ENCODE measurements around the gene SPPL2B.
A peak's percentile ranks its signal among the peaks of the same experiment; 100 is the strongest.
"Not testable (repeated sequence)": the region's sequence is repeated elsewhere in the genome, so short reads cannot be mapped to it uniquely, and the experiment has no call there.

Gene SPPL2B

GRCh38 chr19:2328401-2329148, at the start of gene SPPL2B, which contains the start of gene LSM7:
TSS of gene SPPL2B (plus strand) at chr19:2328684. CDS start at chr19:2328710, 26 bp downstream.
TSS of gene LSM7 (minus strand) at chr19:2328586. CDS start at chr19:2328566, 20 bp downstream.
- DNase-seq (ENCODE audit: low read depth), result peak; percentile 91

GRCh38 chr19:2280633-2281264, 47.7 kb upstream of the SPPL2B start:
- no peak for DNase-seq (ENCODE audit: low read depth)

- DNase-seq (ENCODE audit: low read depth), result not testable (repeated sequence)
Measured at GRCh38 chr19:2281265-2282061, 47.0 kb upstream of the SPPL2B start.

- DNase-seq (ENCODE audit: low read depth), result no peak
Measured at GRCh38 chr19:2282062-2282861, 46.2 kb upstream of the SPPL2B start, which contains the start of gene PEAK3. TSS of gene PEAK3 (minus strand) at chr19:2282175. CDS start at chr19:2280931, 1,244 bp downstream.

- no peak for DNase-seq (ENCODE audit: low read depth)
Measured at GRCh38 chr19:2282862-2283237, 45.6 kb upstream of the SPPL2B start.

- DNase-seq (ENCODE audit: low read depth), result no peak
Measured at GRCh38 chr19:2283835-2284507, 44.5 kb upstream of the SPPL2B start.

- no peak for DNase-seq (ENCODE audit: low read depth)
Measured at GRCh38 chr19:2286402-2287140, 41.9 kb upstream of the SPPL2B start.

GRCh38 chr19:2287585-2288337, 40.7 kb upstream of the SPPL2B start:
- no peak for DNase-seq (ENCODE audit: low read depth)

- DNase-seq (ENCODE audit: low read depth), result no peak
Measured at GRCh38 chr19:2288338-2288817, 40.1 kb upstream of the SPPL2B start.

GRCh38 chr19:2288818-2289713, 39.4 kb upstream of the SPPL2B start:
- no peak for DNase-seq (ENCODE audit: low read depth)

- peak; percentile 48 for DNase-seq (ENCODE audit: low read depth)
Measured at GRCh38 chr19:2289714-2290435, 38.6 kb upstream of the SPPL2B start.

GRCh38 chr19:2290441-2291184, 37.9 kb upstream of the SPPL2B start:
- no peak for DNase-seq (ENCODE audit: low read depth)

- DNase-seq (ENCODE audit: low read depth), result no peak
Measured at GRCh38 chr19:2291185-2291751, 37.2 kb upstream of the SPPL2B start.

GRCh38 chr19:2294687-2295335, 33.7 kb upstream of the SPPL2B start:
- DNase-seq (ENCODE audit: low read depth), result no peak

GRCh38 chr19:2296141-2296540, 32.3 kb upstream of the SPPL2B start:
- DNase-seq (ENCODE audit: low read depth), result no peak

- no peak for DNase-seq (ENCODE audit: low read depth)
Measured at GRCh38 chr19:2300533-2300932, 28.0 kb upstream of the SPPL2B start.

Measured in activated T-cell treated with anti-CD3 and anti-CD28 coated beads for 1 hour (primary cell).